Activated T-cell treated with anti-CD3 and anti-CD28 coated beads, Interleukin-2, amount 50 U/mL, for 48 hours (primary cell): ENCODE data around the gene CFL2.
"Not testable (repeated sequence)": the region's sequence is repeated elsewhere in the genome, so short reads cannot be mapped to it uniquely, and the experiment has no call there.

ENCODE experiments used
- DNase-seq, 2 experiments: peaks; one replicate each; pipeline ENCODE4 v3.0.0-alpha.2; 2020

CFL2 gene

DNA sequence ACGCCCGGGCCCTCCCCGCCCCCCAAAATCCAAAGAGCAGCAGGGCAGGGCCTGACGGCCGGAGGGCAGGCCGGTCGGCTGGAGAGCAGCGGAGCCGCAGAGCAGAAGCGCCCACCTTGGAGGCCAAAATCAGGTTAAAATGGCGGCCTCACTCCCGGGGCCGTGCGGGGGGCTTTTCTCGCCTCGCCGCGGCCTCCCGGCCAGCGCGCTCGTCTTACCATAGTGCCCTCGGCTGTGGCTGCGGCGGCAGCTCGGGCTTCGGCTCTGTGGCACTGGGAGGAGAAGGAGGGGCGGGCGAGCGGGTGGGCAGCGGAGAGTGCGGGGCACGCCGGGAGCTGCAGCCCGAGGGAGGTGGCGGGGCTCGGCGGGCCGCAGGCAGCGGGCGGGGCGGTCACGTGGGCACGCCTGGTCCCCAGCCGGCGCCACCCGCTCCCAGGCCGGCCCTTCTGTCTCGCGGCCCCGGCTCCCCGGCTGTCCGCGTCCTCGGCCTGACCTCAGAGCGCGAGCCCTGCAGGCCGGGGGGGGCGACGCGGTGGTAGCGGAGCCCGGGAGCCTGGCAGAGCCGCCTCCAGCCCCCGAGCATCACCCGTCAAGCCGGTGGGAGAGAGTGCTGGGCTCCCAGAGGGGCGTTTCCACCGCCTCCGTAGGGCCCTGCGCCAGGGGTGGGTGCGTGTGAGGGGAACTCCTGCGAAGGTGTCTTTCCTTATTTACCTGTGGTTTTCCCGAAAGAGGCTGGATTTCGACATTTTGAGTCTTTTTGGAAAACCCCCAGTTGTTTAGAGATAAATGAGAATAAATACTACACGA is at the start of gene CFL2:
CFL2 (minus strand) TSS at position 274 of the 807 bp plus-strand sequence; CDS start at position 221, 53 bp downstream.
- DNase-seq = peak; percentile 76 to 80

DNA sequence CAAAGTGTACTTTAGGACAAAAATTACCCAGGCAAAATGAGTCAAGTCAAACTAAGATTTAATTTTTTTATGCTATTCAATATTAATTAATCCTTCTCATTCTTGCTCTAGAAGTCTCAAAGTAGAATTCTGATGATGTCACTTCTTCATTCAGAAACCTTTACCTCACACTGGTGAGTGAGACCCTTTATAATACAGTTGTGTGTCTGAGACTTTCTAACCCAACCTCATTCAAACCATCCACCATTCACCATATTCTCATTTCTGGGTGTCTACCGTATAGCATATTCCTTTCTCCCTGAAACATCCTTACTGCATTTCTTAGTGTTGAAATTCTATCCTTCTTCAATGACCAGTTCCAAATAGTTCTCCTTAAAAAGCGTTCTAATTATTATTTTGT is 40.8 kb upstream of the CFL2 start:
- DNase-seq = no peak

DNA sequence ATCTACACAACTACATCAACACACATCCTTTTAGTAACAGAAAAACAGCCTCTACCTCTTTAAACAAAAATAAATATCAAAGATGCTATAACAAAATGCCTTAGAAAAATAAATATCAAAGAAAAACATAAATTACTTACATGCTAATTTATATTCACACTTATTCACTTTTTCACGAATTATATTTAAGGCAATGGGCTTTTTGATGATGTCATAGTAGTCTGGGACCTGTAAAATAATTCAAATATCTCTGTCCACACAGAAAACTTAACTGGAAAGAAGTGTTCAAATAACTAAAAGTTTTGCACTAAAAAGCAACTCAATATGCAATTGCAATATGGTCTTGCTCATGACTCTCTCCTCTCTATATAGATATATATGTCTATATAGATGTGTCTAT is 40.3 kb upstream of the CFL2 start:
- DNase-seq = no peak

DNA sequence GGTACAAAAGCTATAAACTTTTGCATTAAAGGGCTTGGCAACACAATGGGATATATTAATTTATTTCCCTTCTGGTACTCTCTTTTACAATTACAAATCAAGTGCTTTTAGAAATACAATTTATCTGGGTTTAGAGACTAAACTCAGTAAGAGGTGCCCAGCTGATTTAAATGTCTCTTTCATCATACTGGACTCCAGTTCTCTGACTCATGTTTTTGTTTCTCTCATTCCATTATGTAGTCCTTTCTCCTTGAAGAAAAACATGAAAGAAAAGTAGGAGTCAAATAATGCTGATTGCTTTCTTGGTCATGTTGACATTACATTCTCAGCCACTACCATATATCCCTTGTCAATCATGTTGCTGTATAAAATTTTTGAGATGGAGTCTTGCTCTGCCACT is 36.3 kb upstream of the CFL2 start:
- DNase-seq = no peak

DNA sequence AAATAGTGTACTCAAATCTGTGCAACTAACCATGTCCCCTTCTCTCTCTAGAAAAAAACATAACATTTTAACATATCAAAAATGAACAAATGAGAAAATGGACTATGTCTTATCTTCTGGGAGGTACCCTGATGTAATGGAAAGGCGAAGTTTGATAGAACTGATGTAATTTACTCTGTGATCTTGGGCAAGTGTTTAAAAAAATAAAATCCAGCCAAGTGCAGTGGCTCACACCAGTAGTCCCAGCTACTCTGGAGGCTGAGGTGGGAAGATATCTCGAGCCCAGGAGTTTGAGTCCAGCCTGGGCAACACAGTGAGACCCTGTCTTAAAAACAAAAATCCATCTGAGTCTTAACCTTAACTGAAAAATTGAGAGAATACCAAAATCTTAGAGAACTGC is 35.8 kb upstream of the CFL2 start:
- no peak for DNase-seq

DNA sequence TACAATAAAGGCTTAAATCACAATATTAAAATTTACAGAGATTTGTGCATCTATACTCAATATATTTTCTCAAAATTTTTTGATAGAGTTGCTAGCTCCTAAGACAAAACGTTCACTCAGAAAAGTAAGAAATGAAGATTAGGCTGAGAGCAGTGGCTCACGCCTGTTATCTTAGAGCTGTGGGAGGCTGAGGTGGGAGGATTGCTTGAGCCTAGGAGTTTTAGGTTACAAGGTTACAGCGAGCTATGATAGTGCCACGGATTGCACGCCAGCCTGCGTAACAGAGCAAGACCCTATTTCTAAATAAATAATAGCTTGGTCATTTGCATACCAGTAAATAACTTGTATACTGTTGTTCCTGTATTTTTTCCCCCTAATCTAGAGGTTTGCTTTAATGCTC is 35.0 kb upstream of the CFL2 start:
- no peak for DNase-seq

DNA sequence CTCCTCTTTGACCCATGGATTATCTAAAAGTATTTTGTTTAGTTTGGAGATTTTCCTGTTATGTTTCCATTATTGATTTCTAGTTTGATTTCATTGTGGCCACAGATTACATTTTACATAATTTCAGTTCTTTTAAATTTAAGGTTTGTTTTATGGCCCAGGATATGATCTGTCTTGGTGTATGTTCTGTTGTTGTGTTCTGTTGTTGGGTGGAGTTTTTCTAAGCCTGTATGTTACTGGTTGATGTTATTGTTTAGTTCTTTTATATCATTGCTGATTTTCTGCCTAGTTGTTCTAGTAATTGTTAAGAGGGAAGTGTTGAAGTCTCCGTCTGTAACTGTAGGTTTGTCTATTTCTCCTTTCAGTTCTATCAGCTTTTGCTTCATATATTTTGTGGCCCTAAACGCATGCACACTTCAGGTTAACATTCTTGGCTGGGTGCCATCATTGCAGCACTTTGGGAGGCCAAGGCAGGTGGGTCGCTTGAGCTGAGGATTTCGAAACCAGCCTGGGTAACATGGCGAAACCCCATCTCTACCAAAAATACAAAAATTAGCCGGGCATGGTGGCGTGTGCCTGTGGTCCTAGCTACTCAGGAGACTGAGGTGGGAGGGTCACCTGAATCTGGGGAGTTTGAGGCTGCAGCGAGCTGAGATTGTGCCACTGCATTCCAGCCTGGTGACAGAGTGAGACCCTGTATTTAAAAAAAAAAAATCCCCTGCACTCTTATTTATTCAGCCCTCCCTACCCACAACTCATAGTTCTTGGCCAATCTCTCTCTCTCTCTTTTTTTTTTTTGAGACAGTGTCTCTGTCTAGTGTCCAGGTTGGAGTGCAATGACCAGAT is 28.1 kb upstream of the CFL2 start:
- DNase-seq = no peak

DNA sequence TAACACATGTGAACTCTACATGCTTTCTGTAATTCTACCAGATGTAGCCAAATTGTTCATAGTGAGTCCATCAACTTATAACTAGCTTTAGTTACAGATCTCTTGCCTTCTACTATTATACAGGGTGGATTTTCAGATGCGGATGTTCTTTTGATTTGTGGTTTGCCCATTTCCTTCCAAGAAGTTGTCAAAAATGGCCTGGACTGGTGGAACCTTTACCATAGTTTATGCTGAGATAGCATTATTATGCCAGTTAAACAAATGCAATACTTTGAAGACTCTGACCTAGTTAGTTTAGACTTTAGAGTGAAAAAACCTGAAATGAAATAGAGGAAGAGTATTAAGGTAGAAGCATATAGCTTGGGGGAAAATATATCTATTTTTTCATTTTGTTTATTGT is 27.4 kb upstream of the CFL2 start:
- no peak for DNase-seq

DNA sequence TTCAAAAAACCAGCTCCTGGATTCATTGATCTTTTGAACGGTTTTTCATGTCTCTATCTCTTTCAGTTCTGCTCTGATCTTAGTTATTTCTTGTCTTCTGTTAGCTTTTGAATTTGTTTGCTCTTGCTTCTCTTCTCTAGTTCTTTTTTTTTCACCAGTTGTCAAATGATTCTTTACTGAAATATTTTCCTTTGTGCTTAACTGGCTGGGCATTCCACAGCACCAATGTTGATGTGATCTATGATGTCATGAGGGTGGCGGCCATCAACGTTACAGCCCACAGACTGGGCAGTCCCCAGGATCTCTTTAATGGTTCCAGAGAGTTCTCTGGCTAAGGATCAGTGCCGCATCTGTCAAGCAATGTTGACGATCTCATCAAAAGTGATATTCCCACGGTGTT is 25.7 kb upstream of the CFL2 start:
- not testable (repeated sequence) for DNase-seq

DNA sequence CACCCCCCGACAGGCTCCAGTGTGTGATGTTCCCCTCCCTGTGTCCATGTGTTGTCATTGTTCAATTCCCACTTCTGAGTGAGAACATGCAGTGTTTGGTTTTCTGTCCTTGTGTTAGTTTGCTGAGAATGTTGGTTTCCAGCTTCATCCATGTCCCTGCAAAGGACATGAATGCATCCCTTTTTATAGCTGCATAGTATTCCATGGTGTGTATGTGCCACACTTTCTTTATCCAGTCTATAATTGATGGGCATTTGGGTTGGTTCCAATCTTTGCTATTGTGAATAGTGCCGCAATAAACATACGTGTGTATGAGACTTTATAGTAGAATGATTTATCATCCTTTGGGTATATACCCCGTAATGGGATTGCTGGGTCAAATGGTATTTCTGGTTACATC is 22.7 kb upstream of the CFL2 start:
- not testable (repeated sequence) for DNase-seq

DNA sequence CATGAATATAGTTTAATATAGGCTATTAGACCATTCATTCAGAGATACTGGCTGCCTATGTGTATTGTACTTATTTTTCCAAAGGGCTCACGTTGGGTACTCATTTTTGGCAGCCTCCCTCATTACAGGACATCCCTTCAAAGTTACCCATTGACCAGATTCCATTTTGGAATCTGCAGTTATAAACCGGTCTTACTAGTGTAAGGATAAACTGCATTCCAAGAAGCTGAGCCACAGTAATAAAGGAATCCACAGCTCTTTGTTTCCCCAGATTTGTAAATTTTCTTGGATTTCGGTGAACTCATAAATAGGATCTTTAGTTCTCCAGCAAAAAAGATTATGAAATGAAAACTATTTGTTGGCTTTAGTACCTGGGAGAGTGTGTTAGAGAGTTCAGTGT is 18.9 kb upstream of the CFL2 start:
- no peak for DNase-seq

DNA sequence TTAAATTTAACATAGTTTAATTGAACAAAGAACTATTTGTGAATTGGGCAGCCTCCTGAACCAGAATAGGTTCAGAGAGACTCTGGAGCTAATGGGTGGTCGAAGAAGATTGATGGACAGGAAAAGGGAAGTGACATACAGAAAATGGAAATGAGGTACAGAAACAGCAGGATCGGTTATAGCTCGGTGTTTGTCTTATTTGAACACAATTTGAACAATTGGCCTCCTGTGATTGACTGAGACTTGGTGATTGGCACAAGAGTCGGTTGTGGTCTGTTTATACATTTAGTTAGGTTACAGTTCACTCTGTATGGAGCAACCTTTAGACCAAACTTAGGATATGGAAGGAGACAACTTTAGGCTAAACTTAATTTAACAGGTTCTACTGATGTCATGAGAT is 18.4 kb upstream of the CFL2 start:
- no peak for DNase-seq

DNA sequence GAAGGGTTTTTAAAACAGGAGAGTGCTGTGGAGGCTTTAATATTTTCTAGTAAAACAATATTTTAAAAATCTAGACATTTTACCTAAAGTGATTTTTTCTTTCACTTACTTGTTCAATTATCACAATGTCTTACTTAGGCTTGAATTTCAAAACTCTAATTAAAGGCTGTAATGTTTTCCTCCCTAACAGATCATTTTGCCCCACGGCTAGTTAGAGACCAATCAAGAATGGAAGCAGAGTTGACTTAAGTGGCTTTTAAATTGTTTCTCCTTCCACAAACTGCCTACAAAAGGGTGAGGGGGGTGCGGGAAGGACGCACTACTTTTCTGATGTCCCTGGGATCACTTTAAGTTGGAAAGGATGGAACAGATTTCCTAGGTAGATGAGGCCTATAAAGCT is 9.5 kb upstream of the CFL2 start:
- no peak for DNase-seq

DNA sequence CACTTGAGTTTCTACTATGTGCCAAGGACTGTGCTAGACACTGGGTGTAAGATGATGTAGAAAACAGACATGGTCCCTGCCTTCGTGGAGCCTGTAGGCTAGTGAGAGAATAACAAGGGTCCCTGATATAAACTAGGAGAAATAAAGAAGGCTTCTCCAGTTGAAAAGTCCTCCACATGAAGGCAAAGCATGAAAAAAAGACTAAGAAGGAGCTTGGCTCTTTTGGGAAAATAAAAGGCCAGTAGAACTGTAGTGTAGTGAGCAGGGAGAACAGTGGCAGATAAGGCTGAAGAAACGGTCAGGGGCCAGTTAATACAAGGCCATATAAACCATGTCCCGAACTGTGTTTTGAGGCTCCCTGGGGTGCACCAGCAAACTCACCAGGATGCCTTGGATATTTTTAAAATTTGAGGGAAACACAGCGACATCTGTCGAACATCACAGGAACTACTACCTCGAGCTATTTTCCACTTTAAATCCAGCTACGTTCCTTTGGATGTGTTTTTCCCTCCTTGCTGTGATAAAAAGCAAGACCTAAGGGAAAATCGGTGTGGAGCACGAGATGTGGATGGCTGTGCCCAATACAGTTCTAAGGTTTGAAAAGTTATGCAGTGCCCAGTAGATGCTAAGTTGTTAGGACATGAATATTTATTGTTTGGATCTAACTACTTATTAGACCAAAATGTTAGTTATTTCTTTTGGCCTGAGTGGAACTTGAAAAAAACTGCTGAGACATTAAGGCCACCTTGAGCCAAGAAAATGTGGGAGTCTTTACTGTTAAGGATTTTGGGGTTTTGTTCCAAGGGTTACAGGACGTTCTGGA is 8.5 kb upstream of the CFL2 start:
- DNase-seq = peak; percentile 41 to 56

DNA sequence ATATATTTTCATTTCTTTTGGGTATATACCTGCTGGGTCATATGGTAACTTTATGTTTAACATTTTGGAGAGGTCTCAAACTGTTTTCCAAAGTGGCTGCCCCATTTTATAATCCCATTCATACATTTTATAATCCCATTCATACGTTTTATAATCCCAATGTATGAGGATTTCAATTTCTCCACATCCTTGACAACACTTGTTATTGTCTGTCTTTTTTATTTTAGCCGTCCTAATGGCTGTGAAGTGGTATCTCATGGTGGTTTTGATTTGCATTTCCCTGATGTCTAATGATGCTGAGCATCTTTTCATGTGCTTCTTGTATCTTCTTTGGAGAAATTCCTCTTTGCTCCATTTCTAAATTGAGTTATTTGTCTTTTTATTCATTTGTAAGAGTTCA is 6.7 kb upstream of the CFL2 start:
- DNase-seq = no peak

DNA sequence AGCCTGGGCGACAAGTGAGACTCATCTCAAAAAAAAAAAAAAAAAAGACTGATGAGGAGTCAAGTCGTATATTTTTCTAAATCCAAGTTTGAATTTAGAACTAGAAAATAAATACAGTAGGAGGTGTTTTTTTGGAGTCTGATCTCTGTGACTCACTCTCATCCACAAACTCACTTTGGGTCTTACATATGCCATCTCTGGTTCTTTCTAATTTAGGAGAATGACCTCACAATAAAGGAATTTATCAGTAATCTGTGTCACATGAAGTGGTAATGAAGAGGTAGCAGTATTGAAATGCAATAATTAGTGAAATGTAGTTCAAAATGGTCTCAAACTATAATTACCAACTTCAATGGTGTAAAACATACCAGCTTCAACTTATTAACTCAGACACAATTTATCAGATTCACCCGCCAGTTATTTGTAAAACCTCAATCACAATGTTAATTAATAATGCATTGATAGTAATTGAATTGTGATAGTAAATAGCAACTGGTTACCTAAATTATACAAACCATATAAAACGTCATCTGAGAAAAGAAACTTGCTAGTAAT is 4.4 kb upstream of the CFL2 start:
- DNase-seq = no peak

DNA sequence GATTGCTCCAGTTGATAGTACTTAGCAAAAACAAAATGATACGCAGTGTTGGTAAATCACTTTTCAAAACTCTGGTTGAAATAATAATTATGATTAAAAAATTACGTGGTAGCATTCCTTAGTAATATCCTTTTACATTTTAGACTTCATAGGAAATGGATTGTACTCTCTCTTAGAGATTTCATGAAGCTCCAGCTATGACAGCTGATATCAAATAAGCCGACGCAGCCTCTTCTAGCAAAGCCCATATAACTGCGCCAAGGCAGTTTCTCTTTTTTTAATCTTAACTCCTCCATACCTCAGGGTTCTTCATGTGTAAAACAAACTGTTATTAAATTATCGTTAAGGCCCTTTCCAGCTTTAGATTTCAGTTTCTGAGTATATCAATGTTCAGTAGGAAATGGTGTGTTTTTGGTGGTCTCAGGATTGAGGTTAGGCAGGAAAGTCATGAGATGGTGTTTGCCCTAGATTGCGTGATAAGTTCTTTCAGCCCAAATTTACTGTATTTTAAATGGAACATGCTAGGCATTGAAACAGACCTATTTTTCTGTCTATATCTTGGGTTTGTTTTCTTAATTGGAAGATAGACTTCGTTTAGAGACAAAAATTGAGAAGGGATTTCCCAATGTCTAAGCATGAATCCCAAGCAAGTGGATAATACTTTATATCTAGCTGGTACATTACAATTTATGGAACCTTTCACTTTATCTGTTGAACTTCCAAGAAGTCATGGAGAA is 902 bp upstream of the CFL2 start:
- no peak for DNase-seq

DNA sequence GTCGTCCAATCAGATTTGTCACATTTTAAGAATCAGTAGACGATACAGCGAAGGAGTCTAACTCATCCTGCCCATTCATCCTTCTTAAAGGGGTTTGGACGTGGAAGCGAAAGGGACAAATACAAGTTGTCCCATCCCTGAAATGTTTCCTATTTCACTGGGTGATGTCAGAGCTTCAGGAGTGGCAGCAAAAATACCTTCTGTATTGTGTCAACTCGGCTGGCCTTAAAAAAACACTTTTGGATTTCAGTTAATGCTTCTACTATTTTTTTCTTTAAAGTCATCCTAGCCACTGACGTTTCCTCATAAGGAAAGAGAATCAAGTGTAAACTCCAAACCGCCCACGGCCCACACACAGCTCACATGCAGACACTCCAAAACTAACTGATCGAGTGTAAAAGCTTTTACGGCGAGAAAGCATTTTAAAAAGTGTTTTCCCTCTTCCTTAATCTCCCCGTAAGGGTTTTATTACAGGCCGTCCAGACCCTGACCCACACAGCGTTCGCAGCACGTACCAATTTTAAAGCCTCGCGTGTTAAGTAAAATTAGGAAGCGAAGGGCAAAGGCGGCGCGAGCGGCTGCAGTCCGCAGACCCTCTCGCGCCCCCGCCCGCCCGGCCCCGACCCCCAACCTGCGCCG is 593 bp downstream of the CFL2 start:
- peak; percentile 55 to 58 for DNase-seq

DNA sequence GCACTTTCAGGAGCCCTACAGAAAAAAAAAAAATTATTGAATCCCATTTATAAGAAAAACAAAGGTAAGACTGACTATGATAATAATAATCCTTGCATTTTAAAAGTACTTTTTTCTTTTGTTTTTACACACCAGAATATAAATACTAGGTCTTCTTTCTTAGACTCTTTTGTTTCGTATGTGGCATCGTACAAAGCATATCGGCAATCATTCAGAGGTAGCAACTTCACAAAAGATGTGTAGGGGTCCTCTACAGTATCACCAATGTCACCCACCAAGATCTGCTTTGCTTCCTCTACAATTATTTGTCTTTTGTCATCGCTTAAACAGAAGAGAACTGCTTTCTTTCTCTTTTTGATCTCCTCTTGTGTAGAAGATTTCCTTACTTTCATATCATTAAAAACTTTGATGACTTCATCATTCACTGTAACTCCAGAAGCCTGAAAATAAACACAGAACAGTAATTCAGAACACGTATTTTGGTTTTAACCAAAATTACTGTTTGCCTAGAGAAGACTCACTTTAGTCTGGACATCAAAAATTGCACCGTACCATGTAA is 1.2 kb downstream of the CFL2 start:
- DNase-seq = no peak

DNA sequence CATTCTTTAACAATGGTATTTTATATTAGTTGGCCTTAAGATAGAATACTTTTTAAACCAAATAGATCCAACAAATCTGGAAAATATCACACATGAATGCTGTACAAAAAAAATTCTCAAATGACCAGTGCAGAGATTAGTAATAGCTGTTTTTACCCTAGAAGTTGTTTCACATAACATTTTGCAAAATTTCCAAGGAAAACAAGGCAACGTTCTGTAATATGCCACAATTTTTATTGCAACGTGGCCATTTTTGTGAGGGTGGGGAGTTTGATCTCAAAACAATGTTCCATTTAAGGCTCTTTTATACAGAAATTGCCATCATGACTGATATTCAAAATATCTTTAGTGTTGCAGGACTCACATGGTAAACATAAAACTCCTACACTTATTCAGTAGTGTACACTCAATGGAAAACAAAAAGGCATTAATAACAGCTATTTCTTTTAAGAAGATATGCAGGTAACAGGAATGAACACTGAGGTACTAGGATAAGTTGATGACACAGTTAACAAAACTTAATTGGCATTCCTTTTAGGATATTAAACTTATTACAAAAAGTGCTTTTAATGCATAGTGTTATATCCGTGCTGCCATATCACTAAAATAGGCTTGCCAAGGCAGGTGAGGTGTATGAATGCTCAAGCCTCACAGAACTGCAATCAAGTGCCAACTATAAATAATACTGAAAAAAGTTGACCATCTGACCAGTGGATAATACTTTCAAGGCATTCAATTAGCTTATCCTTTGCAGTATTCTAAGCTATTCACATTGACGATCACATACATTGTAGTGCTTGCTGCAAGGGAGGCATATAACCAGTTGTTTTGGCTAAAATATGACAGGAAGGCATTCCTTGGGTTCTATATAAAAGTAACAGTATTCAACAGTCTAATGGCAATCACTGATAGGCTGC is 2.3 kb downstream of the CFL2 start:
- DNase-seq = no peak
